Measurements from ENCODE around the gene POLR3F.
"Not testable (repeated sequence)": the region's sequence is repeated elsewhere in the genome, so short reads cannot be mapped to it uniquely, and the experiment has no call there.

The POLR3F gene, protein sequence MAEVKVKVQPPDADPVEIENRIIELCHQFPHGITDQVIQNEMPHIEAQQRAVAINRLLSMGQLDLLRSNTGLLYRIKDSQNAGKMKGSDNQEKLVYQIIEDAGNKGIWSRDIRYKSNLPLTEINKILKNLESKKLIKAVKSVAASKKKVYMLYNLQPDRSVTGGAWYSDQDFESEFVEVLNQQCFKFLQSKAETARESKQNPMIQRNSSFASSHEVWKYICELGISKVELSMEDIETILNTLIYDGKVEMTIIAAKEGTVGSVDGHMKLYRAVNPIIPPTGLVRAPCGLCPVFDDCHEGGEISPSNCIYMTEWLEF

DNA sequence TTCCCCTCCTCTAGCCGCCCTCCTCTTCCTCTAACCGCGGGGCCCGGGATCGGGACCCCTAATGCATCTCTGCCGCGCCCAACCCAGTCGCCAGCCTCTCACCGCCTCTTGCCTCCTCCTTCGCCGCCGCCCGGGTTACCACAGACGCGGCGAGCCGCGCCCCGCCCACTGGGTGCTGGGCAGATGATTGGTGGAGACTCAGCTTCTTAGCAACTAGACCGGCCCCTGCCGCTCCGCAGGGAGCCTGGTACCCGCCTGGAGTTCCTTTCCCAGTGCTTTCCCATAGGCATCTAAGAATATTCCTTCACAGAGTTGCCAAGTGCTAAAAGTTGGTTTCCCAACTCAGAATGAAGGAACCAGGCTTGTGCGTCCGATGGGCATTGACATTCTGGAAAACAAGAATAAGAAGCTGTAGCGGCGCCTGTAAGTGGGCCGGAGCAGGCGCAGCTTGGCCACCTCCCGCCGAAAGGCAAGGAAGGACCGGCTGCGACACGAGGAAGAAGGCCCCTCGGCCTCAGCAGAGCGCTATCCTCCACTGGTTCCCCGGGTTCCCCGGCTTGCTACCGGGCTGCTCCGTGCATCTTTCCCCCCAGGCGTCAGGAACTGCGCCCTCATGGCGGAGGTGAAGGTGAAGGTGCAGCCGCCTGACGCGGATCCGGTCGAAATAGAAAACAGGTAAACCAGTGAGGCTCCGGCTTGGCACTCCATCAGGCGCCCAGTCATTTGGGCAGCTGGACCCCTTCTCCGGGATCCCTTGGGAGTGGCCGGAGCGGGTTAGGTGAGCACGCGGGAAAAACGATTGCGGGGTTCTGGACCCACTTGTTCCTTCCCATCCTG lies at the start of gene POLR3F, which contains the start of gene DZANK1:
TSS of gene POLR3F (plus strand) at position 497 of the 837 bp plus-strand sequence. CDS start at position 614, 117 bp downstream.
TSS of gene DZANK1 (minus strand) at position 137 of the 837 bp plus-strand sequence. CDS start 1,672 bp downstream, outside the sequence.
- peak; percentile 98 for DNase-seq

- no peak for DNase-seq
These were observed 45.6 kb upstream of the POLR3F start for GRCh38 chr20:18421608-18422007.

GRCh38 chr20:18427214-18427613 lies 40.0 kb upstream of the POLR3F start:
- DNase-seq: no peak

DNA sequence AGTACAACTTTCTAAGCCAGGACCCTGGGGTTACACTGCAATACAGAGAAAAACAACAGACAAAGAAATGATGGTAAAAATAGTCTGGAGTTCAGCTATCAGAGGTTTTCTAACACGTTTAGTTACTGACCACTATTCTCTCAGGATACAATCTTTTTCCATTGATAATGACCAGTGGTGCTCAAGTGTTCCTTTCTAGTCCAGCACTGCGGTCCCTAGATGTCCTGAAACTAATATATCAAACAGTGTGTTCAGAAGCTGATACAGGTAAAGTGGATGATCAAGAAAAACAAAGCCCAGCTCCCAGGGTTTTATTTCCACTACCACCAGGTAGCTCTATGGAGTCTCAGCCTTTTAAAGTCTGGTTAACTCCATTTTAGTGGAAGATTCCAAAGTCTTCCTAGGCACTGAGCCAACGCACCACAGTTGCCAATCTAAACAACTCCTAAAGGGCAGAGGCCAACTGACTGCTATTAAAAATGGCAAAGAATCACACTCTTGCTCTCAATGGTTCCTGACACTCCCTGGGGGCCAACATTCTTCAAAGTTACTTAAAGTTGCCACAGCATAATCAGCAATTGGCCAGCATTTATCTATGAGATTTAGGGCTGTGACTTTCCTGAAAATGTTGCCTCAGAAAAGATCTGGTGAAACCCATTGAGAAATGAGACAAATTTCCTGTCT lies 38.6 kb upstream of the POLR3F start:
- no peak for DNase-seq

DNA sequence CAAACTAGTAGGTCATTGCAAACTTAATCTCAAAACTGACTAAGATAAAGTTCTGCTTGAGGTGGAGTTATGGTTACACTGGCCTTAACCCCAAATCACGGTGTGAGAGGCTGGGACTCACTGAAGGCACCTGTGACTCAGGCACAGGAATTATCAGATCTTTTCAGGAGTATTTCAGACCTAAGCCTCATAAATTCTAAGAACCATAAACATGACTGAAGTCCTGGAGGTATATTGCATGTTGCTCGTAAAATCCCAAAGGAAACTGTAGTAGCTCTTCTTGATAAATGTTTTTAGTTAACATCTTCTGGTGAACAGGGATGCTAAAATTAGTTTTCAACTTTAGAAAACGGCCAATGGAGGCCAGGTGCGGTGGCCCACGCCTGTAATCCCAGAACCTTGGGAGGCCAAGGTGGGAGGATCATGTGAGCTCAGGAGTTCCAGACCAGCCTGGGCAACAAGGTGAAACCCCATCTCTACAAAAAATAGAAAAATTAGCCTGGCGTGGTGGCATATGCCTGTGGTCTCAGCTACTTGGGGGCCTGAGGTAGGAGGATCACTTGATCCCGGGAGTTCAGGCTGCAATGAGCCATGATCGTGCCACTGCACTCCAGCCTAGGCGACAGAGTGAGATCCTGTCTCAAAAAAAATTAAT lies 36.9 kb upstream of the POLR3F start:
- DNase-seq: no peak

DNA sequence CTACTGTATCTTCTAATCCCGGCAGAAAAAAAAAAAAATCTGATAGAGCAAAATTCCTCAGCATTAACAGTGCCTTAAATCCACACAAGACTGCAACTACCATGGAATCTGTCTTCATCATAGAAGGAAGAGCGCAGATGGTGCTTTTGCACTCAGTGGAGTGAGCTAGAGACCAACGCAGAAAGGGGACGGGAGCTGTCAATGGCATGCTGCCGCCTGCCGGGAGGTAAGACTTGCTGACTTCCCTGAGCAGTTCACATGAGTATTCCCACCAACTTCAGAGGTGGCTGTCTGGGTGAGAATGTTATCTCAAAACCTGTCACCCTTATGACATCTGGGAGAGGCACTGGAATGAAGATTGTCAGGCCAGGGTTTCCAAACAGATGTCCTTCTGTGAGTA lies 36.0 kb upstream of the POLR3F start:
- no peak for DNase-seq

DNA sequence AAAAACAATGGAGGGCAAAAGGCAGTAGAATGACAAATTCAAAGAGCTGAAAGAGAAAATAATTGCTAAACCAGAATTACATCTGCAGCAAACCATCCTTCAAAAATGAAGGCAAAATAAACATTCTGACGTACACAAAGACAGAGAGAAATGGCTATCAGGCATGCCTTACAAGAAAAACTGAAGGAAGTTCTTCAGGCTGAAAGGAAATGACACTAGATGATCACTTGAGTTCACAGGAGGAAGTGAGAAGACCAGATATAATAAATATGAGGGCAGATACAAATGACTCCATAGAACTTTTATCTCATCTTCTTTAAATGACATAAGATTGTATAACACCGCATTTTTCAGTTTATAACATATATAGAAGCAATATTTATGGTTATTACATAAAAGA lies 30.3 kb upstream of the POLR3F start:
- peak; percentile 12 for DNase-seq

DNA sequence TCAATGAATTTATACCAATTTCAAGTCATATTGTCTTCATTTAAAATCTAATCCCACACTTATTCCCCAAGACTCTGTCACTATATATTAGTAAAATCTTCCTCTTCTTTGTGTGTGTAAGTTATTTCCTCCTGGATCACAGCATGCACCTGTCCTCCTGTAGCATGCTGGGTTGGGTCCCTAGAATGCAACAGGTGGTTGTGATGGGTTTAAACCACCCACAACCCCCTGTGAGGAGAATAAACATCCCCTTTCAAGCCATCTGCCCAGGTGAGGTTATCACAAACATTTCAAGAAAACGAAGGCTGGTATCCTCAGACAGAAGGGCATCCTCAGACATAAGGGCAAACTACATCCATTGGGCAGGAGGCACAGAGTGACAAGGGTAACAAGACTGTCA lies 26.8 kb upstream of the POLR3F start:
- DNase-seq: no peak

DNA sequence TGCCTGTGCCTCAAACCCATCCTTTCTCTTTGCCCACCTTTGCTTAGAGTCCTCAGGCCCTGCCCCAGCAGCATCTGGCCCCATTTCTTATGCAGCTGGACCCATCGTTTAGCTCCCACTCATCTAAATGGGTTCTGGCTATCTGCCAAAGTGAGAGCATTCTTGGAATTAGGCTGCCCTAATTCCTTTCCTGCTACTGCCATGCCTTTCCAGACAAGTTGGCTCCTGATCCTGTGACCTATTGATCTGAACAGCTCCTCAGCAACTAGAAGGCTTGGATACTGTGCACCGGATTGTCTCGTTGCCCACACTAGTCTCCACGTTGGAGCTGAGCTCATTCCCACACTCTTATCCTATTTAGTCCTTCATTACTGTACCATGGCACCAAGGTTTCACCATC lies 23.3 kb upstream of the POLR3F start:
- no peak for DNase-seq

- no peak for DNase-seq
These were observed 10.6 kb upstream of the POLR3F start for GRCh38 chr20:18456600-18456999.

GRCh38 chr20:18465536-18466200 lies 1.5 kb upstream of the POLR3F start:
- no peak for DNase-seq

DNA sequence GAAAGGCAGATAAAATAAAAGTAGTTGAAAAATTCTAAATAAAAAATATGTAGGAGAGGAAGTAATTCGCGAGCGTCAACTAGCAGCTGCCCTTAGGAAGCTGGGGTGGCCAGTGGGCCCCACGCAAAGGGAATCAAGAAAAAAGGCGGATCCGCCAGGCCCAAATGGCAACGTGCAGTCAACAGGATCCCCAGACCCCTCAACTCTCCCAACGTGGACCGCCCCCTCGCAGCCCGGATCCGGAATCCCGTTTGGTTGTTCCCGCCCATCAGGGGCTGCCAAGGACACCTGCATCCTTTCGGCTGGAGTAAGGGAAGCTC lies 656 bp upstream of the POLR3F start:
- DNase-seq: no peak

GRCh38 chr20:18477218-18477617 lies 10.0 kb downstream of the POLR3F start:
- DNase-seq: no peak

DNA sequence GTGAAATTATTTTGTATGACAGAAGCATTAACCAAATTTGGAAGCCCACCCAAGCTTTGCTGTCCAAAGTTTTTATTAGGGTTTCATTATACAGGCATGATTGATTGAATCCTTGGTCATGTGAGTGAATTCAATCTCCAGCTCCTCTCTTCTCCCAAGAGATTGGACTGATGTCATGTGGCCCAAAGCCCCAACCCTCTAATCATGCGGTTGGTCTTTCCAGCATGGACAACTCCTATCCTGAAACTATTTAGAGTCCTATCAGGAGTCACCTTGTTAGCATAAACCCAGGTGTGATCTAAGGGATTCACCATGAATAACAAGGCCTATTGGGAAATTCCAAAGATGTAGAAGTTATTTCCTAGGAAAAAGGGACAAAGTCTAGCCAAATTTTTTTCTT lies 10.6 kb downstream of the POLR3F start:
- DNase-seq: no peak

GRCh38 chr20:18481596-18481995 lies 14.4 kb downstream of the POLR3F start:
- DNase-seq: no peak

DNA sequence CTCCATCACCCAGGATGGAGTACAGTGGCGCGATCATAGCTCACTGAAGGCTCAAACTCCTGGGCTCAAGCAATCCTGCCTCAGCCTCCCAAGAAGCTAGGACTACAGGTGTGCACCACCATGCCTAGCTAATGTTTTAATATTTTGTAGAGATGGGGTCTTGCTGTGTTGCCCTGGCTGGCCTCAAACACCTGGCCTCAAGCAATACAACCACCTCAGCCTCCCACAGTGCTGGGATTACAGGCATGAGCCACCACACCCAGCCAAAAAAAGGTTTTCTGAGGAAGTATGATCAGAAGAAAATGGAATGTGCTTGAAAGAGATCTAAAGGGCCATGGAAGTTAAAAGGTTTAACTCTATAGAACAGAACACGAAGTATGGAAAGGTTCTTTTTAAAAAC lies 21.1 kb downstream of the POLR3F start:
- DNase-seq: no peak

DNA sequence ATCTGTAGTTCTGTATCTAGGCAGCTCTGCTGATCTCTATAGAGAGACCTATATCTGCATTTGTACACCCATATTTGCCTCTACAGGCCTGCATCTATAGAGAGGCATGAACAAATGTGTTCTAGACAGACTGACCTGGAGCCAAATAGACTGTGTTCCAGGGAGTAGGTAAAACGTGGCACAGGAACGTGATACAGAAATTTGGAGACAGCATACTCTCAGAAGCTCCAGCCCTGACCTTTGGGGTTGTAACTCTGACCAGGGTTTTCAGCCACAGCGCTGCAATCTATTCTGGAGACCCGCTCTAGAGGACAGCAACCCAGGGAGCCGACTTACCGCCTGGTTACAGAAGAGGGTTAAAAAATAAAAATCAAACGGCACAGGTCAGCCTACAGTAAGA lies 28.9 kb downstream of the POLR3F start:
- no peak for DNase-seq

DNA sequence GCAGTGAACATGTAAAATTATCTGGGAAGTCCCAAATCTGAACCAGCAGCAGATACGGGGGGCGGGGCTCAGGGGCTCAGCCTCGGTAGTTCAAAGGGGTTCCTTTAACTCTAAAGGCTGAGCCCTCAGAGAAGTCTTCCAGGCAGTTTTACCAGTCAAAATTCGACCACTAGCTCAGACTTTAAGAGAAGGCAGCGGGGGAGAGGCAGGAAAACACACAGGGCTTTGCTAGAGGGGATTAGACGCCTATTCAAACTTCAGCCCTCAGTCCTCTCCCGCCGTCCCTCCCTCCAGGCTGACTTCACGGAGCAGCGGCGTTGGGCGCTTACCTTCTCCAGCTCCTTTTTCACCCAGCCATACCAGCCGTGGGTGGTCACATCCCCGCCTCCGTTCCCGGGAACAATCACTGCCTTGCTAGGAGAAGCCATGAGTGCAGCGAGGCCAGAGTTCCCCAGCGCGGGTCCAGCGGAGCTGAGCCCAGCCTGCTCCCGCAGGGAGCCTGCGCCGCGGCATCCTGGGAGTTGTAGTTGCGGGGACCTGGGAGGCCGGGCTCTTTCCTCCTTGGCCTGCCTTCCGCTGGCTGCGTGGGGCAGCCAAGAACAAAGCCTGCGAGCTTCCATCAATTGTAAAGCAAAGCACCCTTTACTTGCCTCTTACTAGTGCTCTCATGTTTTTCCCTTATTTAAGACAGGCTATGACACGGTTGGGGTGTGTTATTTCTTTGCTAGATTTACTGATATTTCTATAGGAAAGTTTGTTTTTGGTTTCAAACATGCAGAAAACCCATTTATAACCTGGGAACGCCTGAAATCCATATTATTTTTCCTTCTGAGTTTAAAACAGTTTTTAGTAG lies 29.8 kb downstream of the POLR3F start, which contains the start of gene RBBP9:
TSS of gene RBBP9 (minus strand) at position 486 of the 853 bp plus-strand sequence. CDS start at position 428, 58 bp downstream.
- peak; percentile 90 for DNase-seq

DNA sequence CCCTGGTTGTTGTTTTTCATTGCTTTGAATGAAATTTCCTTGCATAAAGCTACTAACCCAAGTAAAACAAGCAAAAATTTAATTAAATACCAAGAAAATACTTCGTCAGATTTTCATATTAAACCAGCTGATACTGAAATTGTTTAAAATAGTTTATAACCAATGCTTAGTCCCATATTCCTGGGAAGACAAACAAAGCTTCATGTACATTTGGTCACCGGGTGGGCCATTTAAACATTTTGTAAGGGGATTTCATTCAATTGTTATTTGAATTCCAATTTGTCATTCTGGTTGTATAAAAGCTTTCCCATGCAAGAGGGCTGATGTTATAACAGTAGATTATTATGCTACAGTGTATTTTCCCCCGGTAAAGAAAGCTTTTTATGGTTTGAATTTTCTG lies 30.4 kb downstream of the POLR3F start:
- DNase-seq: no peak

DNA sequence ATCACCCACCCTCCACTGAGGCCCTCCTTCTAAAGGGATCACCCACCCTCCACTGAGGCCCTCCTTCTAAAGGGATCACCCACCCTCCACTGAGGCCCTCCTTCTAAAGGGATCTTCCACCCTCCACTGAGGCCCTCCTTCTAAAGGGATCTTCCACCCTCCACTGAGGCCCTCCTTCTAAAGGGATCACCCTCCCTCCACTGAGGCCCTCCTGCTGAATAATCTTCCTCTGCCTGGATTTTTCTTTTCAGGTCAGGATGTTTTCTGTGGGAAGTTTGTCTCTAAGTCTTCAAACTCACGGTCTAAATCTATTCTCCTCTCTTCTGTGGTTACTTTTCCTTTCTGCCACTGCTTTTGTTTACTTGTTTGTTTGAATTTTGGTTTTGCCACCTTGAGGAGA lies 34.5 kb downstream of the POLR3F start:
- DNase-seq: not testable (repeated sequence)

GRCh38 chr20:18504479-18505060 lies 37.4 kb downstream of the POLR3F start:
- DNase-seq: no peak

Measured in hematopoietic multipotent progenitor cell treated with erythropoietin and hydrocortisone succinate and interleukin-3 and kit ligand, for 6 days (in vitro differentiated cells).